8988T (cell line): ENCODE data around the gene CAMKV.
"Not testable (repeated sequence)": the region's sequence is repeated elsewhere in the genome, so short reads cannot be mapped to it uniquely, and the experiment has no call there.

Experiments
- DNase-seq: peaks from one replicate; pipeline ENCODE4 v3.0.0; 2011

The CAMKV gene, protein sequence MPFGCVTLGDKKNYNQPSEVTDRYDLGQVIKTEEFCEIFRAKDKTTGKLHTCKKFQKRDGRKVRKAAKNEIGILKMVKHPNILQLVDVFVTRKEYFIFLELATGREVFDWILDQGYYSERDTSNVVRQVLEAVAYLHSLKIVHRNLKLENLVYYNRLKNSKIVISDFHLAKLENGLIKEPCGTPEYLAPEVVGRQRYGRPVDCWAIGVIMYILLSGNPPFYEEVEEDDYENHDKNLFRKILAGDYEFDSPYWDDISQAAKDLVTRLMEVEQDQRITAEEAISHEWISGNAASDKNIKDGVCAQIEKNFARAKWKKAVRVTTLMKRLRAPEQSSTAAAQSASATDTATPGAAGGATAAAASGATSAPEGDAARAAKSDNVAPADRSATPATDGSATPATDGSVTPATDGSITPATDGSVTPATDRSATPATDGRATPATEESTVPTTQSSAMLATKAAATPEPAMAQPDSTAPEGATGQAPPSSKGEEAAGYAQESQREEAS

DNA sequence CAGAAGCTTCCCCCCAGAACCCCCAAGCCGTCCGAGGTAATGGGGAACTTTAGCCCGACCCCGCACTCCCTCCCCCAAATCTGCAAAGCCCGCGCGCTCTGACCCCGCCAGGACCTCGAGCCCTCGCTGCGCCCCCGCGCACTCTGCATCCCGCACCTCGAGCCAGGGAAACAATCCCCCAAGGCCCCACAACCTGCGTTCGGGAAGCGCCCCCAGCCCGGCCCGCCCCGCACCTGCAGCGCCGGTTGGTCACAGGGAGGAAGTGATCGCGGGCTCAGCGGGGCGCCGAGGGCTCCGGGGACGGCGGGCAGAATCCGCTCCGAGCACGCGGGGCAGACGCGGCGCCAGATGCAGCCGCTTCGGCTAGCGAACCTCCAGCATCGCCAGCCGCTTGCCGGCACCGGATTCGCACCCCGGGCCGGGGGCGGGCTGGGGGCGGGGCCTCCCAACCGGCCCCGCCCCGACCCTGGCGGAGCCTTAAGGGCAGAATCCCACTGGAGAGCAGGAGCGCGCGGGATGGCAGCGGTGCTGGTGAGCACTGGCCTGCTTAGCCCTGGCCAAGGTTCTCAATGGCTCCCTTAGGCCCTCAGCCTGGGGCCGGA is at the start of gene CAMKV:
TSS of gene CAMKV (minus strand) at position 382 of the 602 bp plus-strand sequence. CDS start 7,518 bp downstream, outside the sequence.
- DNase-seq, result no peak

DNA sequence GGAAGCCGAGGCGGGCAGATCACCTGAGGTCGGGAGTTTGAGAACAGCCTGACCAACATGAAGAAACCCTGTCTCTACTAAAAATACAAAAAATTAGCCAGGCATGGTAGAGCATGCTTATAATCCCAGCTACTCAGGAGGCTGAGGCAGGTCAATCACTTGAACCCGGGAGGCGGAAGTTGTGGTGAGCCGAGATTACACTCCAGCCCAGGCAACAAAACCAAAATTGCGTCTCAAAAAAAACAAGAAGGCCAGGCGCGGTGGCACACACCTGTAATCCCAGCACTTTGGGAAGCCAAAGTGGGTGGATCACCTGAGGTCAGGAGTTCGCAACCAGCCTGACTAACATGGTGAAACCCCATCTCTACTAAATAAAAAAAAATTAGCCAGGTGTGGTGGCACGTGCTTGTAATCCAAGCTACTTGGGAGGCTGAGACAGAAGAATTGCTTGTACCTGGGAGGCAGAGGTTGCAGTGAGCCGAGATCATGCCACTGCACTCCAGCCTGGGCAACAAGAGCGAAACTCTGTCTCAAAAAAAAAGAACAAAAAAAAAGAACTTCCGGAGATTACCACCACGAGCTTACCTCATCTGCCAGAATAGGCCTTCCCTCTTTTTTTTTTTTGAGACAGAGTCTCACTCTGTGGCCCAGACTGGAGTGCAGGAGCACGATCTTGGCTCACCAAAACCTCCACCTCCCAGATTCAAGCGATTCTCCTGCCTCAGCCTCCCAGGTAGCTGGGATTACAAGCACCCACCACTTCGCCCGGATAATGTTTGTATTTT is 48.3 kb upstream of the CAMKV start:
- DNase-seq, result not testable (repeated sequence)

DNA sequence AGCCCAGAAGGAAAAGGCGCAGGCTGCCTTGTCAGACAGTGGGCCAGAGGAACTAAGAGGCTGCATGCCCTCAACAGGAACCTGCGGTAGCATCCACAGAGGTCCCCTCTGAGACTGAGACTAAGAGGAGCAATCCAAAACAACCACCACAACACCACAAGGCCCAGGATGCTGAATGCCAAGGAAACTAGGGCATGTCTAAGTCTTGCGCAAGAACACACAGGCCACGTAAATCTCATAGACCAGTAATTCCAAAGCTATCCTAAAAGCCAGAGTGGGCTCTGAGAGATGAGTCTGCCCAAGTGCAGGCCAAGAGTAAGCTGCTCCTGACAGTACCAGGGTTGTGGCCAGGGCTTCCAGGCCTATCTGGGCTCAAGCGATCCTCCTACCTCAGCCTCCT is 47.0 kb upstream of the CAMKV start:
- no peak for DNase-seq

DNA sequence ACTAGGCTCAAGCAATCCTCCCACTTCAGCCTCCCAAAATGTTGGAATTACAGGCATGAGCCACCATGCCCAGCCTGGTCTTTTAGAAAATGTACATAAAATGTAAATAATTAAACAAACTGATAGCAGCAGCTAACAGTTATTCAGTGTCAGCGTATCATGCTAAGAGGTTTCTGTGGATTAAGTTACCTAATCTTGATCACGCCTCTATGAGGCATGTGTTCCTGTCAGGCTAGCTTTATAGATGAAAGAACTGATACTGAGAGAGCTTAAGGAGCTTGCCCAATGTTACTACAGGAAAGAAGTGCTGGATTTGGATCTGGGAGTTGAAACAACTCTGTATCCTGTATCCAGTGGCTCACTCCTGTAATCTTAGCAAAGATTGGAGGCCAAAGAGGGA is 45.2 kb upstream of the CAMKV start:
- DNase-seq, result no peak

- DNase-seq, result no peak
Observed at GRCh38 chr3:49912881-49913281, 43.2 kb upstream of the CAMKV start.

GRCh38 chr3:49911611-49912010 is 41.9 kb upstream of the CAMKV start:
- no peak for DNase-seq

DNA sequence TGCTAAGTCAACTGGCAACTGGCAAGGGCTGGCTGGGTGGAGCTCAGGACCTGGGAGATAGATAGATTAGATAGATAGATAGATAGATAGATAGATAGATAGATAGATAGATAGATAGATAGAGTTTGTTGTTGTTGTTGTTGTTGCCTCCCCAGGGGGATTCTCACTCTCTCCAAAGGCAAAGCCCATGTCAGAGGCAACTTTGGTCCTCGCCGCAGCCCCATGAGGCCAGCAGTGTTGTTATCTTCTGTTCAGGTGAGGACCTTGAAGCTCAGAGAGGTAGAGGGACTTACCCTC is 41.4 kb upstream of the CAMKV start:
- no peak for DNase-seq

- peak; percentile 15 for DNase-seq
Observed at GRCh38 chr3:49910409-49911123, 40.9 kb upstream of the CAMKV start.

DNA sequence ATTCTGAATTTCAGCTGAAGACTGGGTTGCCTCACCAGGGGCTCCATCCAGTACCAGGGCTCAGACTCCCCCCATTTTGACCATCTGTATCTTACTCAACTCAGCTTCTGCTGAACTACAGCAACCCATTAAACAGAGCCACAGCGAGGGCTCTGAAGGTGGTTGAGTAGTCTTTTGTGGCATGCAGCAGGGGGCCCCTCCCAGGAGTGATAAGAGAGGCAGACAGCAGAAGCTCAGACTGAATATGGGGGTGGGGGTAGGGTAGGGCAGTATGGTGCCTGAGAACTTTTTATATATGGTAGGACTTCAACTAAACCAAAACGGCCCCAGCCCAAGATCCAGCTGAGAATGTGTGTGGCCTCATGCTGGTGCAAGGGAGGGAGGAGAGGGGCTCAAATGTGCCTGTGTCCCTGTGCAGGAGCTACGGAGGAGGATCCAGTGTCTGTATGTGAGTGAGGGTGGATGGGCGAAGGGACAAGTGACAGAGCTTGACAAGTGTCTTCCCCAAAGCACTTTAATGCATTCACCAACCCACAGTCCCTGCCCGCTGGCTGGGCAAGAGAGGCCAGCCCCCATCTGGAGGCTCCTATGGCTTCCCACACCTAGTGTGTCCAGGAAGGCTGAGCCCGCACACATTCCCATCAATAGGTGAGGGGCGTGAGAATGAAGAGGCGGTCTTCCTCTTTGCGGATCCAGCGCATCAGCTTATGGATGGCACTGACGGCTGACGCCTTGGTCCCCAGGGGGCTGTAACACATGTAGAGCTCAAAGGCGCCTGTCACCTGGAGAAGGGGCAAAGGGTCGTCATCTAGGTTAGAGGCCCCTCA is 38.9 kb upstream of the CAMKV start:
- peak; percentile 10 for DNase-seq

DNA sequence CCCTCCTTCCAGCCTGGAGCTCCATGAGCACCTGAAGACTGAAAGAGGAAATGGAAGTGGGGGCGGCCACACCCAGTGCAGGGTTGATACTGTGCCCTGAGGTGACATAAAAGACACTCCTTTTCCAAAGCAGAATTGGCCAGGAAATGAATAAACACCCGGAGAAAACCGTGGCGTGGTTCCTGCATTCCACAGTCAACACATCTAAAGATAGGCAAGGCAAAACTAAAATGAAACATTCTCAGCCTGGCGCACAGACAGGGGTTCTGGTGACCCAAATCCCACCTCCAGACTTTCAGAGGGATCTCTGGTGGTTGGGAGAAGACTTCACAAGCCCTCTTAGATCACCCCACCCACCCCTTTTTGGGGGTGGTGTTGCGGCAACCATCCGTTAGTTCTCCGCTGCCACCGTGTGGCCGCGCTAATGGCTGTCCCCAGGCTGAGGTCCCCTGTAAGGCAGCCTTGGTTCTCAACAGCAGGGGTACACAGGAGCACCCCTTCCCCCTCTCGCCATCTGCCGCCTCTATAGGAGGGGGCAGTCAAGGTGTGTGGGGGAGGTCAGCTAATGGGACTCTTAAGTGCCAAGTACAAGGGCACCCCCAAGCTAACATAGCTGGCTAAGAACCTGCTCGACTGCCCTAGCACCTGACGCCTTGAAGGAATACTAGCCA is 36.5 kb upstream of the CAMKV start:
- DNase-seq, result peak; percentile 99

GRCh38 chr3:49904448-49904847 is 34.7 kb upstream of the CAMKV start:
- peak; percentile 11 for DNase-seq

- peak; percentile 97 for DNase-seq
Observed at GRCh38 chr3:49903451-49904424, 34.0 kb upstream of the CAMKV start, which contains the start of gene MST1R. Gene MST1R, minus strand, starts transcription at chr3:49903873. Its CDS starts 264 bp downstream, at chr3:49903609.

DNA sequence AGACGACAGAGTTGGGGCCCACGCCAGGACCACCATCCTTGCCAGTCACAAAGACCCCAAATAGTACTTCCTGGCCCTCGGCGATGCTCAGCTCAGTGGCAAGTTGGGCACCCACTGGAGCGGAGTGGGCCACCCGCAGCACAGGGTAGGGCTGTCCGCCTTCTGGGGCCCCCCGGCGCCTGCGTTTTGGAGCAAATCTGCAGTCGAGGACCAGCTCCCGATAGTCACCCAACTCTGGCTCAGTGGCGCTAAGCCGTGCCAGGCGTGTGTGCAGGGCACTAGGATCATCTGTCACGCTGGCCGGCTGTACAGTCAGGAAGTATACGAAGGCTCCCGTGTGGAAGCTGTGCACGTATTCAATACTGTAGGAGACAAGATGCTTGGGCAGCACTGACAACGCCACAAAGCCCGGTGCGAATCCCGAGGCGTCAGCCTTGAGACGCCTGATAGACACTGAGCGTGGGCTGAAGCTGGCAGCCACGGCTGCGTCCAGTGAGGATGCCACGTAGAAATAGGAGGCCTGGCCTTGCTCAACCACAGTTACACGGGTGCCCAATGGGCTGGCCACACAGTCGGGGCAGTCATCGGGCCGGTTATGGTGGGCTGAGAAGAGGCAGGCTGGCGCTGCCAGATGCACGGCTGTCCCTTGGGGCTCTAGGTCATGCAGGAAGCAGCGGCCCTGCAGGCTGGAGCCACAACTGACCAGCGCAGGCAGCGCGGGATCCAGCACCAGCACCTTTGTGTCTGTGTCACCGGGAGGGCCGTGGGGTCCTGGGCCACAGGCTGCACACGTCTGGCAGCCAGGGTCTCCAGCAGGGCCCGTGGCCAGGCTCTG is 33.0 kb upstream of the CAMKV start:
- DNase-seq, result no peak

- DNase-seq, result no peak
Observed at GRCh38 chr3:49901366-49902339, 31.9 kb upstream of the CAMKV start.

- DNase-seq, result peak; percentile 97
Observed at GRCh38 chr3:49900491-49901153, 30.9 kb upstream of the CAMKV start.

DNA sequence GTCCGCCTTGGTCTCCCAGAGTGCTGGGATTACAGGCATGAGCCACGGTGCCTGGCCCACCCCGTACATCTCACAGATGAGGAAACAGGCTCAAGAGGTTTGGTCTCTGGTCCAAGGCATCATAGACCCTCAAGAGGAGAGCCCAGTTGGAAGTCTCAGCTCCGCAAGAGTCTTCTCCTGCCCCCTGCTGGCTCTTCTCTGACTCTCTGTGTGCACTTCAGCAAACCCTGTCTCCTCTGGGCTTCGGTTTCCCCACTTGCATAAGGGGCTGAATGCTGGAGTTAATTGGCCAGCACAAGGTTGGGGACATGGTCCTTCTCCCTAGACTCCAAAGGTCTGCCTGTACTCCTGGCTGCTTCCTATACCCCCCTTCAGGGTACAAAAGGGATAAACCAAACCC is 30.1 kb upstream of the CAMKV start:
- DNase-seq, result peak; percentile 75

- no peak for DNase-seq
Observed at GRCh38 chr3:49898991-49899390, 29.3 kb upstream of the CAMKV start.
